ENCODE measurements around the gene THAP7. TPM values are rescaled to one million over a fixed set of nuclear protein-coding genes. Genes with fewer than 3 reads are reported as not detected.

THAP7 gene
- total and polyA plus RNA-seq, 2 donors (not counting 3 experiments of a cell fraction or from before 2014, with no cell fraction given) = 13.5 to 24.4 TPM

DNA sequence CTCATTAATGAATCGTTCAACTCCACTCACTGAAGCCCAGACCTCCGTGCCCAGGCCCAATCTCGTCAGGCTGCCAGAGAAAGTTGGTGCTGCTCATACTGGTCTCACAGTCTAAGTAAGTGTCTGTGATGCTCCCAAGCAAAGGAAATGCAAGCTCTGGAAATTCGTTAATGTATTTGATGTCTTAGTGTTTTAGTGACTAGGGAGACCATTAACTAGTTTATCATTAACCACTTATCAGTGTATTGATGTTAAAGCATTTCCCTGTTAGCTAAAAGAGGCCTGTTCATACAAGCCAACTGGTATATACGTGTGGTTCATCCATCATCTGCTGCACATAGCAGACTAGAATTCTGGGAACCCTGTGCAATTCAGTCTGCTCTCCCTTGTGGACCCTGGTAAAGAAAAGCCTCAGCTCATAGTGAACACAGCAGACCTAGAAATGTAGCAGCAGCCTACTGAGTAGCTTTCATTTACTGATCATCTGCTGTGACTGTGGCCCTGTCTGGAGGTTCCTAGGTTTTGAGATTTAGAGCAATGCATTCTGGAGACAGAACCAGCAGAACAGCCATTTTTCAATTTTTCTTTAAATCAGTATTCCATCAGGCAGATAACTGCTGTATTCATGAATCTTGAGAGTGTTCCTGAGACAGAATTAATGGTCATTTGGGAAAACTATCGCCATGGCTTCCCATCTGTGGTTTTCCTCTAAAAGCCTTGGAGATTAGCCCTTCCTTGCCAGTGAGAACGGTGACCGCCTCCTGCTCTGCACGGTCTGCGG, 50.6 kb downstream of the THAP7 start:
- ChIA-PET CTCF (interaction anchor here (0.8 kb wide), 1 partner anchor 167 kb away, joined by 3 read pairs; no protein-coding TSS in a partner anchor), POLR2A (no interaction called here)
- DNase-seq (ENCODE audit: low read depth, low spot score) = no peak
- peaks cover 18 to 26% of the 10 kb centered on the region in 2 experiments for H3K36me3 ChIP-seq (ENCODE audit: control insufficient read depth in 2 of 2, extremely low read depth in 1 of 2, insufficient read depth in 2 of 2, low read length in 2 of 2)
- BruUV-seq (replicated peaks) = no TSS peak
- no peak overlapping the region for H2AFZ ChIP-seq (ENCODE audit: low read depth, low read length)
- peak; percentile 18 for FAIRE-seq
- no peak overlapping the region for H3K27ac ChIP-seq (ENCODE audit: insufficient read depth, low read depth, low read length)
- H3K9me3 ChIP-seq (replicated peaks; ENCODE audit: control insufficient read depth, insufficient read depth, low read length) = no peaks in the 10 kb centered on the region
- H3K4me2 ChIP-seq (ENCODE audit: insufficient read depth, low read length) = no peak overlapping the region
- H3K79me2 ChIP-seq (ENCODE audit: control insufficient read depth, insufficient read depth, low read length) = peaks cover 53% of the 10 kb centered on the region
- peaks cover 5% of the 10 kb centered on the region for H3K4me1 ChIP-seq (ENCODE audit: control insufficient read depth, extremely low read depth, insufficient read depth, low read length)
- H3K9me1 ChIP-seq (replicated peaks; ENCODE audit: control insufficient read depth, extremely low read depth, insufficient read depth, low read length) = no peaks in the 10 kb centered on the region
- intact Hi-C loops (cut with micrococcal nuclease) (no loop called here), dilution Hi-C loops (cut with MboI; ENCODE audit: extremely low pct_ligation_motif_present, low sequenced_read_pairs) (no loop called here)
- peaks cover 3% of the 10 kb centered on the region for H4K20me1 ChIP-seq (replicated peaks; ENCODE audit: control insufficient read depth, extremely low read depth, insufficient read depth, low read length)
- TF ChIP-seq POLR2AphosphoS5 (IDR thresholded peaks at IDR 0.05; ENCODE audit: insufficient read depth, low read depth, low read length) = no peak
- no peak for TF ChIP-seq POLR2A (IDR thresholded peaks at IDR 0.05; ENCODE audit: low read depth, low read length)
- TF ChIP-seq FOS (IDR thresholded peaks at IDR 0.05; ENCODE audit: borderline replicate concordance, insufficient read depth, low read length) = no peak
- TF ChIP-seq GATA2 (IDR thresholded peaks at IDR 0.05; ENCODE audit: insufficient read depth, insufficient read length, low read depth, low read length) = no peak
- TF ChIP-seq EZH2 (IDR thresholded peaks at IDR 0.05; ENCODE audit: borderline replicate concordance, low read depth, low read length, severe bottlenecking) = no peak
- TF ChIP-seq, protein P1, sequence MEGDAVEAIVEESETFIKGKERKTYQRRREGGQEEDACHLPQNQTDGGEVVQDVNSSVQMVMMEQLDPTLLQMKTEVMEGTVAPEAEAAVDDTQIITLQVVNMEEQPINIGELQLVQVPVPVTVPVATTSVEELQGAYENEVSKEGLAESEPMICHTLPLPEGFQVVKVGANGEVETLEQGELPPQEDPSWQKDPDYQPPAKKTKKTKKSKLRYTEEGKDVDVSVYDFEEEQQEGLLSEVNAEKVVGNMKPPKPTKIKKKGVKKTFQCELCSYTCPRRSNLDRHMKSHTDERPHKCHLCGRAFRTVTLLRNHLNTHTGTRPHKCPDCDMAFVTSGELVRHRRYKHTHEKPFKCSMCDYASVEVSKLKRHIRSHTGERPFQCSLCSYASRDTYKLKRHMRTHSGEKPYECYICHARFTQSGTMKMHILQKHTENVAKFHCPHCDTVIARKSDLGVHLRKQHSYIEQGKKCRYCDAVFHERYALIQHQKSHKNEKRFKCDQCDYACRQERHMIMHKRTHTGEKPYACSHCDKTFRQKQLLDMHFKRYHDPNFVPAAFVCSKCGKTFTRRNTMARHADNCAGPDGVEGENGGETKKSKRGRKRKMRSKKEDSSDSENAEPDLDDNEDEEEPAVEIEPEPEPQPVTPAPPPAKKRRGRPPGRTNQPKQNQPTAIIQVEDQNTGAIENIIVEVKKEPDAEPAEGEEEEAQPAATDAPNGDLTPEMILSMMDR (IDR thresholded peaks at IDR 0.05; ENCODE audit: extremely low read depth in 1 of 2, insufficient read depth in 1 of 2, low read depth in 1 of 2, low read length in 2 of 2) = no peak
- TF ChIP-seq, protein P2, sequence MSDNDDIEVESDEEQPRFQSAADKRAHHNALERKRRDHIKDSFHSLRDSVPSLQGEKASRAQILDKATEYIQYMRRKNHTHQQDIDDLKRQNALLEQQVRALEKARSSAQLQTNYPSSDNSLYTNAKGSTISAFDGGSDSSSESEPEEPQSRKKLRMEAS (IDR thresholded peaks at IDR 0.05; ENCODE audit: insufficient read depth, insufficient read length) = no peak
- TF ChIP-seq MYC (IDR thresholded peaks at IDR 0.05; ENCODE audit: low read depth, low read length) = no peak
- TF ChIP-seq JUN (IDR thresholded peaks at IDR 0.05; ENCODE audit: borderline replicate concordance, insufficient read depth, insufficient read length, low read depth) = no peak
- no peaks in the 10 kb centered on the region for H3K27me3 ChIP-seq (ENCODE audit: control insufficient read depth in 2 of 2, insufficient read depth in 2 of 2, low read length in 2 of 2)
- no peak overlapping the region for H3K4me3 ChIP-seq (replicated peaks in 1 of 3; ENCODE audit: insufficient read depth in 1 of 3, low read depth in 1 of 3, low read length in 3 of 3)
- no peak overlapping the region for H3K9ac ChIP-seq (replicated peaks; ENCODE audit: extremely low read depth, insufficient read depth, low read length)

Measured in endothelial cell of umbilical vein (primary cell).